IPS-NIHi7 (cell line): ENCODE measurements around the gene DET1.
"Not testable (repeated sequence)": the region's sequence is repeated elsewhere in the genome, so short reads cannot be mapped to it uniquely, and the experiment has no call there.

ENCODE experiments used
- DNase-seq: peaks from one replicate; pipeline ENCODE4 v3.0.0; 2012; ENCODE audit warnings: mixed read lengths; ENCODE audit errors: extremely low spot score

Gene DET1

GRCh38 chr15:88546248-88547129 lies at the start of gene DET1:
TSS of gene DET1 (minus strand) at chr15:88546681. CDS start at chr15:88531705, 14,976 bp downstream.
- DNase-seq: peak; percentile 95

- DNase-seq: no peak
Measured at GRCh38 chr15:88591384-88591783, 44.9 kb upstream of the DET1 start.

DNA sequence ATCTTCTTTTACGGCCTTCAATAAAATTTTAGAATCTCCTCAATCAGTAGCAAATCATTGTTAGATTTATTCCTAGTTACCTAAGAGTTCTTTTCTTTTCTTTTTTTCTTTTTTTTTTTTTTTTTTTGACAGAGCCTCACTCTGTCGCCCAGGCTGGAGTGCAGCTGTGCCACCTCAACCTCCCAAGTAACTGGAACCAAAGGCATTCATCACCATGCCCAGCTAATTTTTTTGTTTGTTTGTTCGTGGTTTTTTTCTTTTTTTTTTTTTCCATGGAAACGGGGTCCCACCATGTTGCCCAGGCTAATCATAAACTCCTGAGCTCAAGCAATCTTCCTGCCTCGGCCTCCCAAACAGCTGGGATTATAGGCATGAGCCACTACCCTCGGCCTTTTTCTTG lies 44.3 kb upstream of the DET1 start:
- no peak for DNase-seq

GRCh38 chr15:88586401-88587162 lies 40.1 kb upstream of the DET1 start:
- DNase-seq: no peak

DNA sequence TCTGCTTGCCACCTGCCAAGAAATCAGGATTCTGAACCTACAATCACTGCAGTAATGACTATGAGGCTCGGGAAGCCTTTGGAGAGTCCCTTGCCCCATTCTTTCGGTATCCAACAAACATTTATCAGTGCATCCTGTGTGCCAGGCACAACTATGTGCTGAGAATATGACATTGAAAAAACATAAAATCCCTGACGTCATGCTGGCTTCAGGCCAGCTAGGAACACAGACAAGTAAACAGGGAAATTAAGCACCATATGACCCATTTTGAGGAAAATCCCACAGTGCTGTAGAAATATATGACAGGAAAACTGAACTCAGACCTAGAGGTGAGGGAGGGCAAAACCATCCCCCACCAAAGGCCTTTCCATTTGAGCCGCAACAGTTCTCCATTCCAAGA lies 34.1 kb upstream of the DET1 start:
- DNase-seq: no peak

DNA sequence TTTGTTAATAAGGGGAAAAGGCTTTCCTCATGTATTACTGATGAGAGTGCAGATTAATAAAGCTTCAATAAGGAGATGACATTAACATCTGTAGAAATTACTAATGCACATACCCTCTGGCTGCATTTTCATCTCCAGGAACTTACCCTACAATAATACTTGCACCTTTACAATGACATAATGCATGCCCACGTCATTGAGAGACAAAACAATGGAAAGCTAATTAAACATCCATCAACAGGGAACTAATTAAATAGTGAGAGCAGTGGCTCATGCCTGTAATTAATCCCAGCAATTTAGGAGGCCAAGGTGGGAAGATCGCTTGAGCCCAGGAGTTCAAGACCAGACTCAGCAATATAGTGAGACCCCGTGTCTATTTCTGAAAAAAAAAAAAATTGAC lies 32.8 kb upstream of the DET1 start:
- DNase-seq: no peak

- no peak for DNase-seq
Measured at GRCh38 chr15:88574655-88575054, 28.2 kb upstream of the DET1 start.

DNA sequence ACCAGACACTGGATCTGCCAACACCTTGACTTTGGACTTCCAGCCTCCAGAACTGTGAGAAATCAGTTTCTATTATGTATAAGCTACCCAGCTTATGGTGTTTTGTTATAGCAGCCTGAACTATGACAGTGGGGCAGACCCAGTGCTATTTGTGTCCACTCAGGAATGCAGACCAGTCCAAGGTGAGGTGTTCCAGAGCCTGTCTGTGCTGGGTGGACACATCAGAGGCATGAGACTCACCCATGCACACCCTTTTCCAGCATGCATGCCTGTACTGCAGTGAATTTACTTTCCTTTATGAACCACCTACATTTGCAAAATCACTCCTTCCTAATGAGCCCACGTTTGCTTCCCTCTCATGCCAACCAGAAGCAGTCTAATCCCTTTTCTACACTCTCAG lies 27.6 kb upstream of the DET1 start:
- DNase-seq: no peak

- no peak for DNase-seq
Measured at GRCh38 chr15:88571852-88572259, 25.4 kb upstream of the DET1 start.

- no peak for DNase-seq
Measured at GRCh38 chr15:88571153-88571851, 24.8 kb upstream of the DET1 start.

DNA sequence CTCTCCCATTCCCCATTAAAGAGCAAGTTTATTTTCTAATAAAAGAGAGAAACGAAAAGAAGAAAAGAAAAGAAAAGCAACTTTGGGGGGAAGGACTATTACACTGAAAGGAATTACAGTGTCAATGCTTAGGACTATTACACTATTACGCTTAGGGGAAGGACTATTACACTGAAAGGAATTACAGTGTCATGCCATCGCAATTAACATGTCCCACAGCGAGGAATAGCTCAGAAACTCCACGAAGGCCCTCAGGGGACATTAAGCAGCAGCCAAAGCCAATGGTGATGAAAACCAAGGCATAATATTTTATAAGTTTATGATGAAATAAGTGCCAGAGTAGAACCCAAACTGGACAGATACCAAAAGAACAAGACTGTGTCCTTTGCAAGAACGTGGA lies 22.1 kb upstream of the DET1 start:
- DNase-seq: no peak

DNA sequence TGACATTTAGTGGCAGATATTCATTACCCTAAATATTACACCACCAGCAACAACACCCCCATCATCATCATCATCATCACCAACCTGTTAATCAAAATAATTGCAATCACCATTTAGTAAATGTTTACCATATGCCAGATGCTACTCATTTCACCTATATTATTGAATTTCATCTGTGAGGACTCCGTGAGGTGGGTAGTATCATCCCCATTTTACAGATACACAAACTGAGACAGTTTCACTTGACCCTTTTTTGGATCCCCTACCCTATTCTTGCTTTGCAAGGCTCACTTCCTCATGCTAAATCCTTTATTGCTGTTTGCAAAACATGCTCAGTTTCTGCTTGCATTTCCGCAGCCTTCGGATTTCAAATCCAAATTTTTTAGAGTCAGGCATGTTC lies 18.3 kb upstream of the DET1 start:
- no peak for DNase-seq

DNA sequence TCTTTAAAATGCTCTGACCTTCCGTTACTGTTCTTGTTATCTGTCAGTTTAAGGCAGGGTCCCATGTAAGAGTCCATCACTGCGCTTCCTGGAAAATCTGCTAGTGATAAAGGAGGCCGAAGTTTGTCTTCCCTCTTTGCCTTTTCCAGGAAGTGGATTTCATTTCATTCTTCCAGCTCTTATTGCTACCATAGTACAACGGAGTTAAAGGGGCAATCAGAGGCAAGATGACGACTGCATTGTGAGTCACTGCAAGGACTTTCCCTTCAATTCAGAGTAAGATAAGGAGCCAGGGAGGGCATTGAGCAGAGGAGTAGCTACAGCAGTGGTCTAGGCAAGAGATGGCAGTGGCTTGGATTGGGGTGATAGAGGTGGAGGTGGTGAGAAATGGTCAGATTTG lies 17.2 kb upstream of the DET1 start:
- no peak for DNase-seq

DNA sequence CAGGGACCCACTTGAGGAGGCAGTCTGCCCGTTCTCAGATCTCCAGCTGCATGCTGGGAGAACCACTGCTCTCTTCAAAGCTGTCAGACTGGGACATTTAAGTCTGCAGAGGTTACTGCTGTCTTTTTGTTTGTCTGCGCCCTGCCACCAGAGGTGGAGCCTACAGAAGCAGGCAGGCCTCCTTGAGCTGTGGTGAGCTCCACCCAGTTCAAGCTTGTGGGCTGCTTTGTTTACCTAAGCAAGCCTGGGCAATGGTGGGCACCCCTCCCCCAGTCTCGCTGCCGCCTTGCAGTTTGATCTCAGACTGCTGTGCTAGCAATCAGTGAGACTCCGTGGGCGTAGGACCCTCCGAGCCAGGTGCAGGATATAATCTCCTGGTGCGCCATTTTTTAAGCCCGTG lies 13.1 kb upstream of the DET1 start:
- DNase-seq: not testable (repeated sequence)

GRCh38 chr15:88558026-88558425 lies 11.5 kb upstream of the DET1 start:
- DNase-seq: not testable (repeated sequence)

GRCh38 chr15:88548009-88548408 lies 1.5 kb upstream of the DET1 start:
- not testable (repeated sequence) for DNase-seq

DNA sequence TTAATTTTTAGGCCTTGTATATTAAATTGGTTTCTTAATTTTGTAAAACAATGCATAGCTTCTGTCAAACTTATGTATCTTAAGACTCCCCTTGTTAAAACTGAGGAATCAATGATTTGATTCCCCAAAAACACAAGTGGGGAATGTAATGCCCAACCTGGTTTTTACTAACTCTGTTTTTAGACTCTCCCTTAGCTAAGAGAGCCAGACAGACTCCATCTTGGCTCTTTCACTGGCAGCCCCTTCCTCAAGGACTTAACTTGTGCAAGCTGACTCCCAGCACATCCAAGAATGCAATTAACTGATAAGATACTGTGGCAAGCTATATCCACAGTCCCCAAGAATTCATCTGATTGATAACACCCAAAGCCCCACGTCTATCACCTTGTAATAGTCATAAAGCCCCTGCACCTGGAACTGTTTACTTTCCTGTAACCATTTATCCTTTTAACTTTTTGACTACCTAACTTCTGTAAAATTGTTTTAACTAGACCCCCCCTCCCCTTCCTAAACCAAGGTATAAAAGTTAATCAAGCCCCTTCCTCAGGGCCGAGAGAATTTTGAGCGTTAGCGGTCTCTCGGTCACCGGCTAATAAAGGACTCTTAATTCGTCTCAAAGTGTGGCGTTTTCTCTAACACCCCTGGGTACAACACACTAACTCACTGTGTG lies 768 bp downstream of the DET1 start:
- DNase-seq: not testable (repeated sequence)

DNA sequence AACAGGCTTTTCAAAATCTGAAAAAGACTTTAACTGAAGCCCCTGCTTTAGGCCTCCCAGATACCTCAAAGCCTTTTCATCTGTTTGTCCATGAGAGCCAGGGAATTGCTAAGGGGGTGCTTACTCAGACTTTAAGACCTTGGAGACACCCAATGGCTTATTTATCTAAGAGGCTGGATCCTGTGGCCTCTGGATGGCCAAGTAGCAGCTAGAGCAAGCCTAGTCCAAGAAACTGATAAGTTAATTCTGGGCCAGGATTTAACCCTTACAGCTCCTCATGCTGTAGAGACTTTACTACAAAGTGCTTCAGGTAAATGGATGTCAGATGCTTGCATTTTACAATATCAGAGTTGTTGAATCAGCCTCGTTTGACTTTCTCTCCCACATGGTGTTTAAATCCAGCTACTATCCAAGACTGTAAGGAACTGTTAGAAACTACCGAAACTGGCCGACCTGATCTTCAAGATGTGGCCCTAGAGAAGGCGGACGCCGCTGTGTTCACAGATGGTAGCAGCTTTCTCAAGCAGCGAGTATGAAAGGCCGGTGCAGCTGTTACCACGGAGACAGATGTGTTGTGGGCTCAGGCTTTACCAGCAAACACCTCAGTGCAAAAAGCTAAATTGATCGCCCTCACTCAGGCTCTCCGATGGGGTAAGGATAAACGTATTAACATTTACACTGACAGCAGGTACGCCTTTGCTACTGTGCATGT lies 3.3 kb downstream of the DET1 start:
- no peak for DNase-seq

DNA sequence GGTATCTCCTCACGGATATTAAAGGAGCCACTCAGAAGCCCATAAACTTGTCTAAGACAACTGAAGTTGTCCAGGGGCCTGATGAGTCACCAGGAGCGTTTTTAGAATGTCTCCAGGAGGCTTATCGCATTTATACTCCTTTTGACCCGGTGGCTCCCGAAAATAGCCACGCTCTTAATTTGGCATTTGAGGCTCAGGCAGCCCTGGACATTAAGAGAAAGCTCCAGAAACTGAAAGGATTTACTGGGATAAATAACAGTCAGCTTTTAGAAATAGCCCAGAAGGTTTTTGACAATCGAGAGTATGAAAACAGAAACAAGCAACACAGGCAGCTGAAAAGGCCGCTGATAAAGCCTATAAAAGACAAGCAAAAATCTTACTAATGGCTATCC lies 4.1 kb downstream of the DET1 start:
- no peak for DNase-seq

DNA sequence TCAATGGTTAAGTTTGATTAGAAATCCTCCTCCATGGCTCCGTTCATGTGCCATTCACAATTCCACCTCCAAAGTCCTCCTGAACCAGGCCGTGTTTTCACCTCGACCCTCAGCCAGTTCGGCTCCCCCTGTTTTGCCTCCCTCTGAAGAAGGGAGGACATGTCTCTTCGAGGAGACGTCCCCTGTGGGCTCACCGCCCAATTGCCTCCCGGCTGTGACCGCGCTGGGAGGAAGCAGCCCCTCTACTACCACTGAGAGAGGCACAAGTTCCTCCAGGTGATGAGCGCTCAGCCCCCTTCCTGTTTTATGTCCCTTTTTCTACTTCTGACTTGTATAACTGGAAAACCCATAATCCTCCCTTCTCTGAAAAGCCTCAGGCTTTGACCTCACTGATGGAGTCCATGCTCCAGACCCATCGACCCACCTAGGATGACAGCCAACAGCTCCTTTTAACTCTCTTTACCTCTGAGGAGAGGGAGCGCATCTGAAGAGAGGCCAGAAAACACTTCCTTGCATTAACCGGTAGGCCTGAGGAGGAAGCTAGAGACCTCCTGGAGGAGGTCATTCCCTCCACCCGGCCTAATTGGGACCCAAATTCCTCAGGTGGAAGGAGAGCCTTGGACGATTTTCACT lies 4.7 kb downstream of the DET1 start:
- no peak for DNase-seq

- not testable (repeated sequence) for DNase-seq
Measured at GRCh38 chr15:88541111-88541510, 5.4 kb downstream of the DET1 start.
